Tibial artery (tissue), 4 donors: ENCODE measurements around the gene MED8.

ENCODE experiments used
- DNase-seq, 2 donors: peaks; one replicate each; pipeline ENCODE4 v3.0.0-alpha.2; 2019
- H3K27ac ChIP-seq, 2 donors: fragments of 200-600 bp; sonication (generic) in 1 of 2; 1 replicate in 1 of 2; 2 replicates in 1 of 2; pipeline ENCODE4 v1.5.1; 2018 to 2019; ENCODE audit warnings: mild to moderate bottlenecking in 1 of 2
- H3K27me3 ChIP-seq, 2 donors: fragments of 200-600 bp; sonication (generic) in 1 of 2; one replicate each; pipeline versions ENCODE4 v1.5.1 to v1.6.0; 2016 to 2019
- H3K36me3 ChIP-seq, 3 donors: fragments of 200-600 bp; sonication (generic) in 2 of 3; one replicate each; pipeline ENCODE4 v1.5.1; 2016 to 2019; ENCODE audit warnings: mild to moderate bottlenecking in 2 of 3
- H3K4me1 ChIP-seq, 4 donors: fragments of 200-600 bp; sonication (generic) in 2 of 4; 1 replicate in 3 of 4; 2 replicates in 1 of 4; pipeline ENCODE4 v1.5.1; 2016 to 2019
- H3K4me3 ChIP-seq, 2 donors: fragments of 200-600 bp; sonication (generic) in 1 of 2; 1 replicate in 1 of 2; 2 replicates in 1 of 2; pipeline ENCODE4 v1.5.1; 2018 to 2019; ENCODE audit warnings: mild to moderate bottlenecking in 2 of 2
- H3K9me3 ChIP-seq, 3 donors: fragments of 200-600 bp; sonication (generic) in 1 of 3; one replicate each; pipeline ENCODE4 v1.5.1; 2016 to 2019
- intact Hi-C: fragments of 100-400 bp; cut with DNase I; formaldehyde crosslinking; loops from one replicate; pipeline ENCODE4 v1.15.0; 2023; ENCODE audit warnings: low total_unique reads
- TF ChIP-seq, protein P1 (sequence below), 2 experiments: fragments of 200-600 bp in 1 of 2; fragments of 450-650 bp in 1 of 2; IDR thresholded peaks; one replicate each; pipeline ENCODE4 v1.5.1; 2017 to 2019; ENCODE audit warnings: antibody characterized with exemption in 2 of 2, mild to moderate bottlenecking in 1 of 2, moderate library complexity in 1 of 2

Gene MED8

DNA sequence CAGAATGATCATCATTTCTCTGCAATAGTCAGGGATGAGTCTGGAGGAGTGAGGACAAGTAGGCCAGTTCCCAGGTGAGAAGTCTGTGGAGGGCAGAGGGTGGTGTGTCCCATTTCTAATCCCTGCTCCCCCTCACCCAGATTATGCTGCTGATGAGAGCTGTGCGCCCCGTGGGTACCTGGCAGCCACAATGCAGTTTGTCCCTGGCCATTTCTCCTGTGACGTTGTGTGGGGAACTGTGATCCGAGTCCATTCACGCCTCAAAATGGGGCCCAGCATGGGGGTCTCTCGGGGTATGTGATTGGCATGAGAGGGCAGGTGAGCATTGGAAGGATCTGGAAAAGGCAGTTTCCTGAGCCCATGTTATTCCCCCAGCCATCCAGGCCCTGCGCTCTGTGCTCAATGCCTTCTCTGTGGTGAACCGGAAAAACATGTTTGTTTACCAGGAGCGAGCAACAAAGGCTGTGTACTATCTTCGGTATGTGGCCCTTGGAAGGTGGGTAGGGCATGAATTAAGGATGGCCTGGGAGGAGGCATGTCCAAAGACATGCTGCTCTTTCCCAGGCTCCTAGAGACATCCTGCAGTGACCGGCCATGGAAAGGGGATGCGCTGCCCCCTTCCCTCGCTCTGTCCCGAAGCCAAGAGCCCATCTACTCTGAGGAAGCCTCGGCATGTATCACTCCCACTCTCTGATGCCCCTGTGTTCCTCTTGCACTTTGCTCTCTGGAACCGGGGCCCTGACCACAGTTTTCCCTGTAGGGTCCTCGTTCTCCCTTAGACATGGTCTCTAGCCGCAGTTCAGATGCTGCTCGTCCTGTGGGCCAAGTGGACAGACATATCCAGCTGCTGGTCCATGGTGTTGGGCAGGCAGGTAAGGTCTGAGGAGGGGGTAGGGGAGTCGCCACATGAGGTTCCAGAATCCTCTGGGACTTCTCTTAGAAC, 47.7 kb upstream of the MED8 start:
- intact Hi-C loops: no loop called here
- TF ChIP-seq, protein P1, sequence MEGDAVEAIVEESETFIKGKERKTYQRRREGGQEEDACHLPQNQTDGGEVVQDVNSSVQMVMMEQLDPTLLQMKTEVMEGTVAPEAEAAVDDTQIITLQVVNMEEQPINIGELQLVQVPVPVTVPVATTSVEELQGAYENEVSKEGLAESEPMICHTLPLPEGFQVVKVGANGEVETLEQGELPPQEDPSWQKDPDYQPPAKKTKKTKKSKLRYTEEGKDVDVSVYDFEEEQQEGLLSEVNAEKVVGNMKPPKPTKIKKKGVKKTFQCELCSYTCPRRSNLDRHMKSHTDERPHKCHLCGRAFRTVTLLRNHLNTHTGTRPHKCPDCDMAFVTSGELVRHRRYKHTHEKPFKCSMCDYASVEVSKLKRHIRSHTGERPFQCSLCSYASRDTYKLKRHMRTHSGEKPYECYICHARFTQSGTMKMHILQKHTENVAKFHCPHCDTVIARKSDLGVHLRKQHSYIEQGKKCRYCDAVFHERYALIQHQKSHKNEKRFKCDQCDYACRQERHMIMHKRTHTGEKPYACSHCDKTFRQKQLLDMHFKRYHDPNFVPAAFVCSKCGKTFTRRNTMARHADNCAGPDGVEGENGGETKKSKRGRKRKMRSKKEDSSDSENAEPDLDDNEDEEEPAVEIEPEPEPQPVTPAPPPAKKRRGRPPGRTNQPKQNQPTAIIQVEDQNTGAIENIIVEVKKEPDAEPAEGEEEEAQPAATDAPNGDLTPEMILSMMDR (IDR thresholded peaks at IDR 0.05): no peak
- no peak overlapping the region for H3K27ac ChIP-seq
- no peaks in the 10 kb centered on the region for H3K27me3 ChIP-seq
- peaks cover 0 to 15% (median 8%) of the 10 kb centered on the region in 4 donors for H3K4me1 ChIP-seq
- peak; percentile 14 to 58 for DNase-seq
- H3K4me3 ChIP-seq: no peak overlapping the region
- peaks cover 46 to 90% (median 53%) of the 10 kb centered on the region in 3 donors for H3K36me3 ChIP-seq
- H3K9me3 ChIP-seq: no peaks in the 10 kb centered on the region

DNA sequence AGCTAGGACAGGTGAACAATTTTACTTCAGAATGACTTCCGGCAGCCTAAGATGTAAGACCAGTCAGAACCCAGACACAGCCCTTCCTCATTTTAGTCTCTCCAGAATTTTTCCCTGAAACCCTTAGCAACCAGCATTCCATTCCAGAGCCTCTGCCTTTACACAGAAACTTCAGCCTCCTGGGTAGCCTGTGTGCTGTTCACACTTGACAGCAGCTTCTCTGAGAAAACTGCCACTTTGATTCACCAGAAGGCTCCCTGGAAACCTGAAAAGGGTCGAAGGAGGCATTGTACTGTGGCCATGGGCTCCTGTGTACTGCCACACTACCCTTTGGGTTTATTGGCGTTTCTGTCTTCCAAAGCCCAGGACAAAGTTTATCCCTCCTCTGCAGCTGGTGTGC, 46.8 kb upstream of the MED8 start:
- Histone ChIP-seq H3K4me3 (no peak overlapping the region), H3K36me3 (peaks cover 46 to 90% (median 53%) of the 10 kb centered on the region in 3 donors), H3K9me3 (no peaks in the 10 kb centered on the region), H3K4me1 (peaks cover 0 to 15% (median 8%) of the 10 kb centered on the region in 4 donors), H3K27ac (peak overlapping the region in 1 of 2 donors; percentile 69), H3K27me3 (no peaks in the 10 kb centered on the region)
- no peak for DNase-seq
- TF ChIP-seq, protein P1 (IDR thresholded peaks at IDR 0.05): no peak
- intact Hi-C loops: no loop called here

DNA sequence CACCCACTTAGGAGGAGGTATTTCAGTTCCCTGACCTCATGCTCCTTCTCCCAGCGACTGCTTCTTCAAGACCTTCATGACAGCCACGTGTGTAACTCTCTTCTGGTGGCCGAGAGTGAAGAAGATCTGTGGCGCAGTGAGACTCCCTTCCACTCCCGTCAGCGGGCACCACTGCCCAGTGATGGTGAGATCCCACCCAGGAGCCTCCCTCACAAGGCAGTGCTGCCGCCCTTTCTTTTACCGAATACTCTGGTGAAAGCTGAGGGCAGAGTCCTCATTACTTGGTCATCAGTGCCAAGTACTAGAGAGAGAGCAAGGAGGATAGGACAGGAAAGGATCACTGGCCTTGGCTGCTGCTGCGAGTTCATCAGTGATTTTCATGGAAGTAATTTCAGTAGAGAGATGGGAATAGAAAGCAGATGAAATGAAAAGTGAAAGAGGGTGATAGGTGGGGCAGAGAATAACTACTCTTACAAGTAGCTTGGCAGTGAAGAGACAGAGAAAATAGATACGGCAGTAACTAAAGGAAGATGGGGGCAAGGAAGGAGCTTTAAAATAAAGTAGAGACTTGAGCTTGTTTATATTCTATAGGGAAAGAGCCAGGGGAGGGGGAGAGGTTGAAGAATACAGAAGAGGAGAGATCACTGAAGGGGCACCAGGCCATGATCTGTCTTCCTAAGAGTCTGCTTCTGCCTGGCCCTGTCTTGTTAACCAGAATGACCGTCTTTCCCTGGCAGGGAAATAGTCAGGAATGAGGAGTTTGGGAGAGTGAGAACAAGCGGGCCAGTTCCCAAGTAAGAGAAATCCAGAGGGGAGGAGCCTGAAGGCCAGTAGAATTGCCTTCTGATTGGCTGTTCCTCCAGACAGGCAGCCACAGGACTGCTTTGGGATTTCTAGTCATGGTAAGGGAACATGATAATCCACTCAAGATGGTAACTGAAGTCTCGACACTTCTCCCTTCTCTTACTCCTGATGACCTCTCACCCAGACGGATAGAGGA, 45.8 kb upstream of the MED8 start:
- Histone ChIP-seq H3K36me3 (peaks cover 46 to 90% (median 54%) of the 10 kb centered on the region in 3 donors), H3K4me1 (peaks cover 0 to 15% (median 8%) of the 10 kb centered on the region in 4 donors), H3K27me3 (no peaks in the 10 kb centered on the region), H3K27ac (peak overlapping the region; percentile 54 to 69), H3K4me3 (no peak overlapping the region), H3K9me3 (no peaks in the 10 kb centered on the region)
- DNase-seq: peak; percentile 69 to 74
- TF ChIP-seq, protein P1 (IDR thresholded peaks at IDR 0.05): no peak
- intact Hi-C loops: no loop called here

DNA sequence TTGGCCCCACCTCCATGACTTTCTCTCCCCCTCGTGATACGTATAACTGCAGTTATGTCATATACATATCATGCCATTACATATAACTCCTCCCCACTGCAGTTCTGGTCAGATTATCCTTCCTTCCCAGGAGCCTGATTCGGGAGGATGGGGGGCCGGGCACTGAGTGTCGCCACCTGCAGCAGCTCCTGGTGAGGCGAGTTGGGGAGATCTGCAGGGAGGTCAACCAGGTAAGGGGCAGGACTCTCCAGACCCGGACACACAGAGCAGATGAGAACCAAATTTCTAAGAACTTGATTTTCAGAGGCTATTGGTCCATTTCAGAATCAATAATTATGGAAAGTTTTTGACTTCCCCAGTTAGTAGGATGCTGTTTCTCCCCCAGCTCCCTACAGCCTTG, 44.7 kb upstream of the MED8 start:
- Histone ChIP-seq H3K4me1 (peaks cover 0 to 15% (median 8%) of the 10 kb centered on the region in 4 donors), H3K27me3 (no peaks in the 10 kb centered on the region), H3K27ac (no peak overlapping the region), H3K4me3 (no peak overlapping the region), H3K9me3 (no peaks in the 10 kb centered on the region), H3K36me3 (peaks cover 46 to 90% (median 63%) of the 10 kb centered on the region in 3 donors)
- TF ChIP-seq, protein P1 (IDR thresholded peaks at IDR 0.05): no peak
- peak in 1 of 2 donors; percentile 51 for DNase-seq
- intact Hi-C loops: no loop called here

DNA sequence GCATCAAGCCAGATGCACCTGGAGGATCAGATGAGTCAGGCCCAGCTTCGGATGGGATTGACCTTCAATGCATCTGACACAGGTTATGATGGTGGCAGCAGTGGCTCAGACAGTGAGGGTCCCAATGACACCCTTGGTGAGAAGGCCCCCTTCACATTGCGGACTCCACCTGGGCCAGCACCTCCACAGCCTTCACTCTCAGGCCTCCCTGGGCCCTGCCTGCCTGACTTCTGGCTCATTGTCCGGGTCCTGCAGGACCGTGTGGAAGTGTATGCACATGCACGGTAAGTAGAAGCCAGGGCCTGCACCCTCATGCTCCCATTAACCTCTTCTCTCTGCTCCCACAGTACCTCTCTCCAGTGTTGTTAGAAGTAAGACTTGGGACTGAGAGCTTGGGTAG, 43.3 kb upstream of the MED8 start:
- TF ChIP-seq, protein P1 (IDR thresholded peaks at IDR 0.05): no peak
- DNase-seq: peak in 1 of 2 donors; percentile 57
- Histone ChIP-seq H3K36me3 (peaks cover 52 to 90% (median 71%) of the 10 kb centered on the region in 3 donors), H3K4me1 (peaks cover 0 to 15% (median 8%) of the 10 kb centered on the region in 4 donors), H3K27me3 (no peaks in the 10 kb centered on the region), H3K4me3 (no peak overlapping the region), H3K9me3 (no peaks in the 10 kb centered on the region), H3K27ac (no peak overlapping the region)
- intact Hi-C loops: no loop called here
